Nephron progenitor cell (in vitro differentiated cells): ENCODE data around the gene UMOD.

Source experiments
- DNase-seq: peaks from one replicate; pipeline ENCODE4 v3.0.0; 2021
- H3K27ac Mint-ChIP-seq: 2 replicates; pipeline ENCODE4 v1.8.0; 2021; ENCODE audit warnings: mild to moderate bottlenecking, moderate library complexity, mixed read lengths
- H3K27me3 Mint-ChIP-seq: 2 replicates; pipeline ENCODE4 v1.8.0; 2021; ENCODE audit warnings: mild to moderate bottlenecking, low read depth, mixed read lengths; ENCODE audit not compliant: poor library complexity
- H3K36me3 Mint-ChIP-seq: 2 replicates; pipeline ENCODE4 v1.8.0; 2021; ENCODE audit warnings: low read depth, mixed read lengths
- H3K4me1 Mint-ChIP-seq: 2 replicates; pipeline ENCODE4 v1.8.0; 2021; ENCODE audit warnings: mixed read lengths
- H3K4me3 Mint-ChIP-seq: 2 replicates; pipeline ENCODE4 v1.8.0; 2021; ENCODE audit warnings: mild to moderate bottlenecking, moderate library complexity, mixed read lengths
- H3K9me3 Mint-ChIP-seq: 2 replicates; pipeline ENCODE4 v1.8.0; 2021; ENCODE audit warnings: mild to moderate bottlenecking, moderate library complexity, mixed read lengths
- CTCF ChIP-seq: fragments of 200-600 bp; sonication (generic); IDR thresholded peaks from 2 replicates; pipeline ENCODE4 v1.5.0; 2021; ENCODE audit warnings: antibody characterized with exemption

The UMOD gene

GRCh38 chr16:20380782-20381181, 28.3 kb upstream of the UMOD start:
- no peaks in the 10 kb centered on the region for H3K9me3 Mint-ChIP-seq
- peaks cover 27% of the 10 kb centered on the region for H3K27me3 Mint-ChIP-seq
- no peak overlapping the region for H3K4me3 Mint-ChIP-seq
- no peak for TF ChIP-seq CTCF
- H3K36me3 Mint-ChIP-seq = no peaks in the 10 kb centered on the region
- no peak for DNase-seq
- H3K4me1 Mint-ChIP-seq = no peaks in the 10 kb centered on the region
- H3K27ac Mint-ChIP-seq = no peak overlapping the region

GRCh38 chr16:20377181-20377580, 24.7 kb upstream of the UMOD start:
- Mint-ChIP-seq H3K27ac (no peak overlapping the region), H3K9me3 (no peaks in the 10 kb centered on the region), H3K27me3 (peaks cover 32% of the 10 kb centered on the region), H3K4me3 (no peak overlapping the region), H3K4me1 (no peaks in the 10 kb centered on the region), H3K36me3 (no peaks in the 10 kb centered on the region)
- DNase-seq = no peak
- TF ChIP-seq CTCF = no peak

- no peaks in the 10 kb centered on the region for H3K9me3 Mint-ChIP-seq
- no peaks in the 10 kb centered on the region for H3K4me1 Mint-ChIP-seq
- H3K27ac Mint-ChIP-seq = no peak overlapping the region
- TF ChIP-seq CTCF = no peak
- H3K27me3 Mint-ChIP-seq = peaks cover 35% of the 10 kb centered on the region
- no peak overlapping the region for H3K4me3 Mint-ChIP-seq
- no peaks in the 10 kb centered on the region for H3K36me3 Mint-ChIP-seq
- no peak for DNase-seq
Observed at GRCh38 chr16:20372701-20373100, 20.2 kb upstream of the UMOD start.

- Mint-ChIP-seq H3K4me1 (no peaks in the 10 kb centered on the region), H3K27ac (no peak overlapping the region), H3K36me3 (no peaks in the 10 kb centered on the region), H3K4me3 (no peak overlapping the region), H3K9me3 (no peaks in the 10 kb centered on the region), H3K27me3 (peaks cover 28% of the 10 kb centered on the region)
- TF ChIP-seq CTCF = no peak
- DNase-seq = no peak
Observed at GRCh38 chr16:20369452-20370054, 17.0 kb upstream of the UMOD start.

- H3K27me3 Mint-ChIP-seq = peaks cover 35% of the 10 kb centered on the region
- H3K36me3 Mint-ChIP-seq = no peaks in the 10 kb centered on the region
- TF ChIP-seq CTCF = no peak
- DNase-seq = no peak
- no peak overlapping the region for H3K4me3 Mint-ChIP-seq
- H3K9me3 Mint-ChIP-seq = no peaks in the 10 kb centered on the region
- H3K27ac Mint-ChIP-seq = no peak overlapping the region
- H3K4me1 Mint-ChIP-seq = no peaks in the 10 kb centered on the region
Observed at GRCh38 chr16:20364051-20364450, 11.5 kb upstream of the UMOD start.

GRCh38 chr16:20363191-20363590, 10.7 kb upstream of the UMOD start:
- Mint-ChIP-seq H3K4me3 (no peak overlapping the region), H3K27ac (no peak overlapping the region), H3K36me3 (no peaks in the 10 kb centered on the region), H3K27me3 (peaks cover 34% of the 10 kb centered on the region), H3K4me1 (no peaks in the 10 kb centered on the region), H3K9me3 (no peaks in the 10 kb centered on the region)
- no peak for DNase-seq
- TF ChIP-seq CTCF = no peak
